GM21526 (cell line): ENCODE measurements around the gene DDO.
"Not testable (repeated sequence)": the region's sequence is repeated elsewhere in the genome, so short reads cannot be mapped to it uniquely, and the experiment has no call there.

Experiments used
- ATAC-seq: cut with Tn5 transposase; IDR thresholded peaks from one replicate; pipeline ENCODE4 v1.9.1; 2021; ENCODE audit warnings: moderate library complexity; ENCODE audit not compliant: unreplicated experiment, low FRiP score

The DDO gene

GRCh38 chr6:110350593-110350992, 64.8 kb downstream of the DDO start:
- not testable (repeated sequence) for ATAC-seq

- no peak for ATAC-seq
Observed at GRCh38 chr6:110348961-110349690, 66.2 kb downstream of the DDO start.

- no peak for ATAC-seq
Observed at GRCh38 chr6:110345025-110345424, 70.3 kb downstream of the DDO start.

- no peak for ATAC-seq
Observed at GRCh38 chr6:110342759-110343158, 72.6 kb downstream of the DDO start.
